SK-N-MC (cell line): ENCODE data around the gene PYGB.

Experiments used
- EZH2 ChIP-seq: fragments of 200-600 bp; sonication (generic); IDR thresholded peaks from one replicate; pipeline ENCODE4 v1.6.1; 2017; ENCODE audit warnings: antibody characterized with exemption
- POLR2AphosphoS5 ChIP-seq: IDR thresholded peaks from 2 replicates; pipeline ENCODE4 v1.6.1; 2012; ENCODE audit warnings: mild to moderate bottlenecking, low read depth, low read length, borderline replicate concordance

DNA sequence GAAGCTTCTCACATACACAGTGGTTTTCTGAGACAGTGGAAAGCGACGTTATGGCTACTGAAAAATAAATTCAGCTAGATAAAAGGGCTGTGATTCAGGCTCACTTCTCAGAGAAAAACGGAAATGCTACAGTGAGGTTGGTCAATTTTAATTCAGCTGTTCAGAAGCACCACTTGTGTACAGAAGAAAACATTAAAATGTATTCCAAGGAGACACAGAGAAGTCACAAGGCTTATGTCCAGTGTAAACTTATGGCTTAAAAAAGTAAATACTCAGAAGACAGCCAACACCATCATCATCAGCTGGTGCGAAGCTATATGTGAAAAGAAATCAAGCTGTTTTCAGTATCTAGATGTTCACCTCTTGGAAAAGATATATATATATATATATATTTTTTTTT is 74.1 kb downstream of the PYGB start:
- TF ChIP-seq EZH2 (no peak), POLR2AphosphoS5 (no peak)
